ENCODE results near the gene IARS2. TPM values are rescaled to one million over a fixed set of nuclear protein-coding genes. Genes with fewer than 3 reads are reported as not detected.
A peak's percentile ranks its signal among the peaks of the same experiment; 100 is the strongest.

The IARS2 gene
- total and polyA plus RNA-seq, 5 donors from 2014 or later, result 26.7 to 61.3 (median 52.1) TPM

- H3K27ac Mint-ChIP-seq, result no peak overlapping the region
- Histone ChIP-seq H3K27me3 (ENCODE audit: control insufficient read depth, insufficient read depth, low read length) (no peaks in the 10 kb centered on the region), H3K4me3 (ENCODE audit: low read depth, low read length) (no peak overlapping the region), H3K27ac (ENCODE audit: insufficient read depth, low read length, poor library complexity, severe bottlenecking) (no peak overlapping the region), H3K36me3 (ENCODE audit: control insufficient read depth, insufficient read depth, low read length) (peaks cover 61% of the 10 kb centered on the region), H3K9me3 (ENCODE audit: control insufficient read depth in 2 of 2, low read length in 2 of 2) (no peaks in the 10 kb centered on the region), H3K4me1 (ENCODE audit: control insufficient read depth, insufficient read depth, low read length, poor library complexity, severe bottlenecking) (no peaks in the 10 kb centered on the region)
- peaks cover 0 to 13% (median 0%) of the 10 kb centered on the region in 4 donors for H3K4me1 Mint-ChIP-seq
- H3K27me3 Mint-ChIP-seq, result no peaks in the 10 kb centered on the region
- ATAC-seq (ENCODE audit: low read depth in 2 of 2) (no peak), DNase-seq (peak in 2 of 3 donors; percentile 17 to 27)
- no peaks in the 10 kb centered on the region for H3K9me3 Mint-ChIP-seq
- H3K36me3 Mint-ChIP-seq, result peaks cover 29% of the 10 kb centered on the region
- no peak overlapping the region for H3K4me3 Mint-ChIP-seq
Measured at GRCh38 chr1:220189750-220190347, 95.9 kb downstream of the IARS2 start.

GRCh38 chr1:220195701-220196100 is 101.8 kb downstream of the IARS2 start:
- Mint-ChIP-seq H3K36me3 (peaks cover 7% of the 10 kb centered on the region), H3K9me3 (no peaks in the 10 kb centered on the region), H3K4me1 (peaks cover 0 to 4% (median 0%) of the 10 kb centered on the region in 4 donors), H3K27me3 (no peaks in the 10 kb centered on the region), H3K27ac (no peak overlapping the region), H3K4me3 (no peak overlapping the region)
- no peak overlapping the region for H3K4me3 ChIP-seq (ENCODE audit: low read depth, low read length)
- no peak overlapping the region for H3K27ac ChIP-seq (ENCODE audit: insufficient read depth, low read length, poor library complexity, severe bottlenecking)
- H3K9me3 ChIP-seq (ENCODE audit: control insufficient read depth in 2 of 2, low read length in 2 of 2), result no peaks in the 10 kb centered on the region
- H3K4me1 ChIP-seq (ENCODE audit: control insufficient read depth, insufficient read depth, low read length, poor library complexity, severe bottlenecking), result no peaks in the 10 kb centered on the region
- no peak for ATAC-seq (ENCODE audit: low read depth in 2 of 2)
- no peaks in the 10 kb centered on the region for H3K27me3 ChIP-seq (ENCODE audit: control insufficient read depth, insufficient read depth, low read length)
- DNase-seq, result no peak
- peaks cover 66% of the 10 kb centered on the region for H3K36me3 ChIP-seq (ENCODE audit: control insufficient read depth, insufficient read depth, low read length)

Other genes starting within 250 kb of the IARS2 start
- gene SLC30A10, start 165.6 kb upstream of the IARS2 start, total RNA-seq, result not detected
- gene SLC30A10, start 165.6 kb upstream of the IARS2 start, polyA plus RNA-seq, result not detected
- 45.0 TPM for gene EPRS1, start 47.6 kb upstream of the IARS2 start, total RNA-seq
- gene EPRS1, start 47.6 kb upstream of the IARS2 start, polyA plus RNA-seq, result 10 to 100 TPM; 39.9 to 51.1 (median 43.0) TPM
- 7.7 TPM for gene BPNT1, start 4.3 kb upstream of the IARS2 start, total RNA-seq
- gene BPNT1, start 4.3 kb upstream of the IARS2 start, polyA plus RNA-seq, result 10 to 100 TPM; 15.0 to 24.0 (median 16.0) TPM
- gene RAB3GAP2, start 178.3 kb downstream of the IARS2 start, total RNA-seq, result 48.0 TPM
- 10 to 100 TPM; 13.7 to 23.2 (median 19.8) TPM for gene RAB3GAP2, start 178.3 kb downstream of the IARS2 start, polyA plus RNA-seq